ENCODE results near the gene DMRT1.

GRCh38 chr9:995781-996180 lies 154.3 kb downstream of the DMRT1 start:
- TF ChIP-seq CTCF (IDR thresholded peaks at IDR 0.05; ENCODE audit: low read depth, low read length) = no peak
- no peak for TF ChIP-seq POLR2A (IDR thresholded peaks at IDR 0.05; ENCODE audit: extremely low read depth, insufficient read length)
- no peak for TF ChIP-seq MAX (IDR thresholded peaks at IDR 0.05; ENCODE audit: low read depth, low read length)
- TF ChIP-seq MYC (IDR thresholded peaks at IDR 0.05; ENCODE audit: low read depth, low read length) = no peak
